ENCODE results near the gene FBXW10. TPM values are rescaled to one million over a fixed set of nuclear protein-coding genes. Genes with fewer than 3 reads are reported as not detected.
"Not testable (repeated sequence)": the region's sequence is repeated elsewhere in the genome, so short reads cannot be mapped to it uniquely, and the experiment has no call there.

Gene FBXW10
- total RNA-seq, result not detected
- not detected for total RNA-seq (2013)

- H3K27me3 ChIP-seq (ENCODE audit: control insufficient read depth, insufficient read depth, low read length); H3K4me1 ChIP-seq (ENCODE audit: control insufficient read depth, insufficient read depth, low read length); H3K9me3 Mint-ChIP-seq; H3K27ac ChIP-seq (ENCODE audit: low read length); ATAC-seq; H3K27me3 Mint-ChIP-seq (ENCODE audit: low read depth in 2 of 2); H3K36me3 Mint-ChIP-seq; H3K36me3 ChIP-seq (ENCODE audit: control insufficient read depth, insufficient read depth, low read length); H3K4me1 Mint-ChIP-seq; H3K4me3 Mint-ChIP-seq; H3K27ac Mint-ChIP-seq; H3K9me3 ChIP-seq (ENCODE audit: control insufficient read depth, insufficient read depth, low read length); intact Hi-C loops (cut with micrococcal nuclease); DNase-seq; H3K4me3 ChIP-seq (ENCODE audit: low read length): not testable (repeated sequence)
- WGBS (ENCODE audit: insufficient coverage), result 100% methylated on average over 1 of the region's 10 CpGs
Measured at GRCh38 chr17:18743699-18744421, at the start of gene FBXW10. FBXW10 (plus strand) TSS chr17:18744054; CDS start chr17:18744245, 191 bp downstream.

GRCh38 chr17:18695143-18695542, 48.7 kb upstream of the FBXW10 start:
- ATAC-seq; H3K27me3 ChIP-seq (ENCODE audit: control insufficient read depth, insufficient read depth, low read length); DNase-seq; intact Hi-C loops (cut with micrococcal nuclease); H3K4me1 ChIP-seq (ENCODE audit: control insufficient read depth, insufficient read depth, low read length); H3K9me3 Mint-ChIP-seq; H3K27ac ChIP-seq (ENCODE audit: low read length); H3K36me3 Mint-ChIP-seq; H3K4me3 Mint-ChIP-seq; H3K27ac Mint-ChIP-seq; H3K36me3 ChIP-seq (ENCODE audit: control insufficient read depth, insufficient read depth, low read length); H3K4me3 ChIP-seq (ENCODE audit: low read length); H3K27me3 Mint-ChIP-seq (ENCODE audit: low read depth in 2 of 2); H3K9me3 ChIP-seq (ENCODE audit: control insufficient read depth, insufficient read depth, low read length): not testable (repeated sequence)
- WGBS (ENCODE audit: insufficient coverage), result 67% methylated on average over 2 of the region's 2 CpGs
- H3K4me1 Mint-ChIP-seq, result peaks cover 6 to 16% of the 10 kb centered on the region in 2 donors

- H3K27me3 Mint-ChIP-seq (ENCODE audit: low read depth in 2 of 2); intact Hi-C loops (cut with micrococcal nuclease); DNase-seq; H3K27ac Mint-ChIP-seq; H3K27me3 ChIP-seq (ENCODE audit: control insufficient read depth, insufficient read depth, low read length); H3K36me3 ChIP-seq (ENCODE audit: control insufficient read depth, insufficient read depth, low read length); H3K9me3 ChIP-seq (ENCODE audit: control insufficient read depth, insufficient read depth, low read length); H3K27ac ChIP-seq (ENCODE audit: low read length); H3K4me1 ChIP-seq (ENCODE audit: control insufficient read depth, insufficient read depth, low read length); H3K9me3 Mint-ChIP-seq; H3K36me3 Mint-ChIP-seq; ATAC-seq: not testable (repeated sequence)
- peaks cover 6 to 16% of the 10 kb centered on the region in 2 donors for H3K4me1 Mint-ChIP-seq
- H3K4me3 Mint-ChIP-seq, result peak overlapping the region; percentile 78
- 59% methylated on average over 7 of the region's 8 CpGs for WGBS (ENCODE audit: insufficient coverage)
- peak overlapping the region; percentile 62 for H3K4me3 ChIP-seq (ENCODE audit: low read length)
Measured at GRCh38 chr17:18698473-18699103, 45.3 kb upstream of the FBXW10 start.

GRCh38 chr17:18705955-18706354, 37.9 kb upstream of the FBXW10 start:
- DNase-seq; H3K9me3 Mint-ChIP-seq; H3K4me3 ChIP-seq (ENCODE audit: low read length); H3K9me3 ChIP-seq (ENCODE audit: control insufficient read depth, insufficient read depth, low read length); H3K27ac Mint-ChIP-seq; H3K27me3 ChIP-seq (ENCODE audit: control insufficient read depth, insufficient read depth, low read length); H3K36me3 Mint-ChIP-seq; H3K27me3 Mint-ChIP-seq (ENCODE audit: low read depth in 2 of 2); H3K36me3 ChIP-seq (ENCODE audit: control insufficient read depth, insufficient read depth, low read length); intact Hi-C loops (cut with micrococcal nuclease); H3K27ac ChIP-seq (ENCODE audit: low read length); ATAC-seq; H3K4me1 Mint-ChIP-seq; H3K4me3 Mint-ChIP-seq; H3K4me1 ChIP-seq (ENCODE audit: control insufficient read depth, insufficient read depth, low read length): not testable (repeated sequence)
- 91% methylated on average over 3 of the region's 3 CpGs for WGBS (ENCODE audit: insufficient coverage)

GRCh38 chr17:18708215-18708614, 35.6 kb upstream of the FBXW10 start:
- H3K4me1 Mint-ChIP-seq; H3K9me3 Mint-ChIP-seq; H3K4me1 ChIP-seq (ENCODE audit: control insufficient read depth, insufficient read depth, low read length); DNase-seq; H3K36me3 ChIP-seq (ENCODE audit: control insufficient read depth, insufficient read depth, low read length); H3K27ac Mint-ChIP-seq; H3K27ac ChIP-seq (ENCODE audit: low read length); H3K36me3 Mint-ChIP-seq; H3K9me3 ChIP-seq (ENCODE audit: control insufficient read depth, insufficient read depth, low read length); intact Hi-C loops (cut with micrococcal nuclease); H3K27me3 ChIP-seq (ENCODE audit: control insufficient read depth, insufficient read depth, low read length); H3K4me3 ChIP-seq (ENCODE audit: low read length); H3K27me3 Mint-ChIP-seq (ENCODE audit: low read depth in 2 of 2); ATAC-seq; H3K4me3 Mint-ChIP-seq: not testable (repeated sequence)
- 94% methylated on average over 3 of the region's 3 CpGs for WGBS (ENCODE audit: insufficient coverage)

Data from natural killer cell (primary cell).